K562 (cell line): ENCODE data around the gene MEGF9. TPM values are rescaled to one million over a fixed set of nuclear protein-coding genes. Genes with fewer than 3 reads are reported as not detected.

Source experiments
- ATAC-seq: fragments of 200-7000 bp; cut with Tn5 transposase; 3 replicates; pipeline ENCODE4 v1.9.1; 2020; ENCODE audit warnings: moderate library complexity
- BruUV-seq: library from RNA; stranded (reverse); fragments of 400-500 nt; replicated peaks from 2 replicates; lab custom pipeline; 2021; lab: Mats Ljungman, UMichigan
- CTCF ChIA-PET: fragments of 300-600 bp; formaldehyde crosslinking; extraction: SDS; loops from one replicate; lab custom pipeline; 2021; ENCODE audit warnings: low intra/inter-chr PET ratio; lab: Yijun Ruan, JAX
- POLR2A ChIA-PET: fragments of 300-600, 350-650 bp; sonication (Branson Sonifier 250); formaldehyde crosslinking; extraction: SDS; loops from one replicate; lab custom pipeline; 2021; ENCODE audit warnings: antibody characterized with exemption, inconsistent platforms; lab: Yijun Ruan, JAX
- DNase-seq, 4 experiments: peaks; one replicate each; pipeline versions ENCODE4 v3.0.0 to v3.0.0-alpha.2; 2011 to 2018; ENCODE audit warnings: low spot score in 3 of 4, mixed read lengths in 3 of 4; ENCODE audit errors: extremely low read depth in 1 of 4
- FAIRE-seq: peaks from 2 replicates; lab custom pipeline; 2011; peaks lifted over from hg19 to GRCh38; lab: Jason Lieb, UNC
- H2AFZ ChIP-seq: 2 replicates; pipeline ENCODE4 v1.6.0; 2011; ENCODE audit warnings: low read depth, low read length, control low read depth, inconsistent platforms
- H3K27ac ChIP-seq: fragments of 200-600 bp; 3 replicates; pipeline ENCODE4 v1.8.0; 2011; ENCODE audit warnings: low read depth, mild to moderate bottlenecking, control low read depth, inconsistent platforms, low read length, moderate library complexity, mixed read lengths; ENCODE audit errors: extremely low read depth
- H3K27me3 ChIP-seq, 2 experiments: fragments of 300-600 bp in 1 of 2; 2 replicates in 1 of 2; 3 replicates in 1 of 2; pipeline versions ENCODE4 v1.6.0 to v1.8.0; 2011; ENCODE audit warnings: inconsistent platforms in 2 of 2, low read length in 2 of 2, mild to moderate bottlenecking in 1 of 2, mixed read lengths in 1 of 2, moderate library complexity in 1 of 2; ENCODE audit not compliant: control insufficient read depth in 2 of 2, insufficient read depth in 2 of 2
- H3K36me3 ChIP-seq: fragments of 300-600 bp; 3 replicates; pipeline ENCODE4 v1.8.0; 2011; ENCODE audit warnings: mild to moderate bottlenecking, low read length, inconsistent platforms; ENCODE audit not compliant: control insufficient read depth, insufficient read depth
- H3K4me1 ChIP-seq, 2 experiments: fragments of 200-600 bp in 1 of 2; replicated peaks in 1 of 2; 2 replicates in 1 of 2; 3 replicates in 1 of 2; pipeline versions ENCODE4 v1.5.1 to v1.8.0; 2011; ENCODE audit warnings: inconsistent platforms in 2 of 2, low read length in 2 of 2, mild to moderate bottlenecking in 1 of 2, mixed read lengths in 1 of 2, moderate library complexity in 1 of 2; ENCODE audit not compliant: control insufficient read depth in 2 of 2, insufficient read depth in 2 of 2
- H3K4me2 ChIP-seq: 2 replicates; pipeline ENCODE4 v1.6.1; 2011; ENCODE audit warnings: low read length, control low read depth, inconsistent platforms, mixed read lengths; ENCODE audit not compliant: insufficient read depth
- H3K4me3 ChIP-seq: fragments of 200-600 bp; sonication (generic), shearing (Covaris generic); 2 replicates; pipeline ENCODE4 v1.5.1; 2016; ENCODE audit warnings: control low read depth, inconsistent platforms
- H3K79me2 ChIP-seq: fragments of 200-600 bp; 3 replicates; pipeline ENCODE4 v1.8.0; 2011; ENCODE audit warnings: low read length, inconsistent platforms; ENCODE audit not compliant: control insufficient read depth, insufficient read depth
- H3K9ac ChIP-seq, 2 experiments: 2 replicates each; pipeline versions ENCODE4 v1.6.0 to v1.6.1; 2011; ENCODE audit warnings: low read depth in 2 of 2, low read length in 2 of 2, control low read depth in 1 of 2, inconsistent platforms in 1 of 2, mild to moderate bottlenecking in 1 of 2, mixed read lengths in 1 of 2; ENCODE audit not compliant: insufficient read depth in 1 of 2
- H3K9me1 ChIP-seq: one replicate; pipeline ENCODE4 v1.6.0; 2011; ENCODE audit warnings: inconsistent platforms, mild to moderate bottlenecking, low read length, moderate library complexity; ENCODE audit not compliant: control insufficient read depth, insufficient read depth
- H3K9me3 ChIP-seq: replicated peaks from 2 replicates; pipeline ENCODE4 v1.5.1; 2011; ENCODE audit warnings: low read depth, low read length, inconsistent platforms; ENCODE audit not compliant: control insufficient read depth, insufficient read depth
- H4K20me1 ChIP-seq: replicated peaks from 2 replicates; pipeline ENCODE4 v1.6.1; 2011; ENCODE audit warnings: low read length, inconsistent platforms, mixed read lengths; ENCODE audit not compliant: control insufficient read depth, insufficient read depth
- CBX5 ChIP-seq: IDR thresholded peaks from 2 replicates; pipeline ENCODE4 v1.6.1; 2014; ENCODE audit warnings: low read depth, borderline replicate concordance
- ZBTB49 ChIP-seq: sonication (generic); formaldehyde crosslinking; IDR thresholded peaks from 2 replicates; pipeline ENCODE4 v1.8.0; 2022; ENCODE audit warnings: missing genetic modification reagents, mild to moderate bottlenecking, borderline replicate concordance
- ZNF316 ChIP-seq: fragments of 450-650 bp; IDR thresholded peaks from 2 replicates; pipeline ENCODE4 v1.6.1; 2016
- ZNF583 ChIP-seq: fragments of 250-450 bp; sonication (Bioruptor Pico); IDR thresholded peaks from 2 replicates; pipeline ENCODE4 v1.4.0; 2020
- WGBS: fragments of 100-300 bp; shearing (Covaris generic); methylation state at CpG from one replicate; pipeline ENCODE4 v1.1.6; 2016; ENCODE audit warnings: low coverage, mixed read lengths; ENCODE audit not compliant: insufficient coverage; ENCODE audit errors: missing lambda C conversion rate; 5-methylcytosine and 5-hydroxymethylcytosine counted together
- in situ Hi-C: fragments of 300-500 bp; cut with MboI; formaldehyde crosslinking; loops from 4 replicates; pipeline ENCODE4 v1.15.0; 2018; ENCODE audit warnings: inconsistent platforms, mixed read lengths
- intact Hi-C: fragments of 100-400 bp; cut with micrococcal nuclease; formaldehyde crosslinking; loops from 2 replicates; pipeline ENCODE4 v1.14.2; 2022
- polyA plus RNA-seq, 8 experiments: library from polyadenylated mRNA; depleted of rRNA in 4 of 8; stranded (reverse) in 5 of 8; unstranded in 3 of 8; fragments of >200 nt; fragmentation: Nextera tagmentation in 2 of 8; fragmentation: Illumina TruSeq in 1 of 8; extraction: Ambion mirVana in 2 of 8; extraction: Trizol in 1 of 8; gene quantifications; 2 replicates each; pipeline versions ENCODE4 v1.2.1 to v1.2.3, GENCODE V29; 2011 to 2014; ENCODE audit warnings: inconsistent platforms in 1 of 8, missing spikeins in 1 of 8
- total RNA-seq, 7 experiments: library from RNA; depleted of rRNA in 6 of 7; stranded (reverse); fragments of >200 nt in 6 of 7; fragmentation: Illumina TruSeq in 2 of 7; extraction: Trizol in 2 of 7; gene quantifications; 2 replicates each; pipeline versions ENCODE4 v1.2.1 to v1.2.3, GENCODE V29; 2011 to 2021; ENCODE audit warnings: low replicate concordance in 1 of 7

Gene MEGF9
- total and polyA plus RNA-seq, 9 of the 15 experiments (the other 6 are each of a cell fraction or from before 2014, with no cell fraction given): 2.1 to 6.2 (median 3.8) TPM

GRCh38 chr9:120758544-120758943 lies 44.3 kb upstream of the MEGF9 start:
- ChIA-PET CTCF (no interaction called here), POLR2A (interaction anchor here (1.7 kb wide), 1 partner anchor 8 kb away, joined by 6 read pairs; no protein-coding TSS in a partner anchor)
- Histone ChIP-seq H3K4me2 (no peak overlapping the region), H4K20me1 (no peaks in the 10 kb centered on the region), H2AFZ (no peak overlapping the region), H3K9me1 (no peaks in the 10 kb centered on the region), H3K27ac (no peak overlapping the region), H3K9ac (no peak overlapping the region), H3K4me1 (no peaks in the 10 kb centered on the region; a peak in 1 of 5 replicates), H3K4me3 (no peak overlapping the region), H3K36me3 (peaks cover 57% of the 10 kb centered on the region), H3K79me2 (no peaks in the 10 kb centered on the region), H3K27me3 (no peaks in the 10 kb centered on the region), H3K9me3 (no peaks in the 10 kb centered on the region)
- 76% methylated on average over 3 of the region's 3 CpGs for WGBS
- TF ChIP-seq CBX5: no peak
- no peak for TF ChIP-seq ZBTB49
- TF ChIP-seq ZNF316: no peak
- no peak for TF ChIP-seq ZNF583 (CRISPR knock-in tag)
- in situ Hi-C loops (loop anchor here (10.0 kb wide), 1 partner anchor 636 kb away; no protein-coding TSS in a partner anchor), intact Hi-C loops (loop anchor here (5.0 kb wide), 5 partner anchors 109 to 644 kb away; partner anchors contain the start of gene RAB14)
- no TSS peak for BruUV-seq
- no peak for ATAC-seq
- DNase-seq: no peak
- FAIRE-seq: no peak
